Stimulated activated CD8-positive, alpha-beta memory T cell treated with anti-CD3 and anti-CD28 coated beads, Interleukin-4, amount 100 ng/mL, for 4 hours (primary cell): ENCODE results near the gene MAOB.

ENCODE experiments used
- DNase-seq, 2 donors: peaks; one replicate each; pipeline ENCODE4 v3.0.0-alpha.2; 2020; ENCODE audit warnings: low read depth in 2 of 2, low spot score in 1 of 2

The MAOB gene

DNA sequence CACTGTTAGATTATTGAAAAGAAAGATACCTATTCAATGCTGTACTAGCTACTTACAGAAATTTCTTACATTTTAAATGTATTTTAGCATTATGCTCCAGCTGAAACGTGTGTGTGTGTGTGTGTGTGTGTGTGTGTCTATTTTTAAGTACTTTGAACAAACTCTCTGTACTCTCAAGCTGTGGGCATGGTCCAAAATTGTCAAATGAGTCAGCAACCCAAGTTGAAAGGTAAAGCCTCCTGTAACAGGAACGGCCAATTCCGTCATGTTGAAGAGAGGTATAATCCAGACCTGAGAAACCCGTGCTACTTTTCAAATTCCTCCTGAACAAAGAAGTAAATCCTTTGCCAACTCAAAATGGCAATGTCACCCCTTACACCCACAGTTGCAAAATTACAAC, 20.5 kb downstream of the MAOB start:
- DNase-seq = no peak

DNA sequence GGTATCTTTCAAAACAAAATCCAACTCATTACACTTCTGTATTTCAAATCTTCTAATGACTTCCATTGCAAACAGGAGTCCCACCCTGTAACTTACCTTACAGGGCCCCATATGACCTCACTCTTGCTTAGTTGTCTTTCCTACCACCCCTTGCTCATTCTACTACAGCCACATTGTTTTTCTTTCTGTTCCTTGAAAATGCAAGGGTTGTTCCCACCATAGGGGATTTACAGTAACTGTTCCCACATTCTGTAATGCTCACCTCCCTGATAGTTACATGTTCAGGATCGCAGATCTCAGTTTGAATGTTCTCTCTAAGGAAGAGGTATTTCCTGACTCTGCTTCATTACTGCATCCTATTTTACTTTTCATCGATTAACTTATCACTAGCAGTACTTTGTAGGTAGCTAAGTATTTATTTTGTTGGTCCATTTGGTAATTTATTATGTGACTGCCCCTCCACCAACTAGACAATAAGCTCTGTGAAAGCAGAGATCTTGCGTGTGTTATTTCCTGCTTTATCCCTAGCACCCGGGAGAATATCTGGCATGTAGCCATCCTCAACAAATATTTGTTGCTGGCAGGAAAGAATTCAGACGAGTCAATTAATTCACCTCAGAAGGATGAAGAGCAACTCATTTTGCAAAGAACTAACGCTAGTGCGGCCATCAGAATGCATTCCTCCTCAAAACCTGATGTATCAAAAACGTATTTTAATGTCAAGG, 21.4 kb downstream of the MAOB start:
- DNase-seq = no peak

DNA sequence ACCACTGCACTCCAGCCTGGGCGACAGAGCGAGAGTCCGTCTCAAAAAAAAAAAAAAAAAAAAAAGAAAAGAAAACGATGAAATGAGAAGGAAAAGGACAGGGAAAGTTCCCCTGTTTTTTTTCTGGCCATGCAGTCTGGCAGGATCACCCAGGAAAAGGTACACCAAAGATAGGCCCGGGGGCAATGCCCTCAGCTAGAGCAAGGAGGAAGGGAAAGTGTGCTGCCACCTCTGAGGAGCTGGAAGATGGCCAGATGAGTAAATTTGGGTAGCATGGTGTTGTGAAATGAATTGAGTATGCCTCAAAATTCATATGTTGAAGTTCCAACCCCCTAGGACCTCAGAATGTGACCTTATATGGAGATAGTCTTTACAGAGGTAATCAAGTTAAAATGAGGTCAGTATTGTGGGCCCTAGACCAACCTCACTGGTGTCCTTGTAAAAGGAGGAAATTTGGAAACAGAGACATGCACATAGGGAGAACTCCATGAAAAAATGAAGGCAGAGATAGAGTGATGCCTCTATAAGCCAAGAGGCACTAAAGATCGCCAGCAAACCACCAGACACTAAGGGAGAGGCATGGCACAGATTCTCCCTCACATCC, 28.9 kb downstream of the MAOB start:
- no peak for DNase-seq

DNA sequence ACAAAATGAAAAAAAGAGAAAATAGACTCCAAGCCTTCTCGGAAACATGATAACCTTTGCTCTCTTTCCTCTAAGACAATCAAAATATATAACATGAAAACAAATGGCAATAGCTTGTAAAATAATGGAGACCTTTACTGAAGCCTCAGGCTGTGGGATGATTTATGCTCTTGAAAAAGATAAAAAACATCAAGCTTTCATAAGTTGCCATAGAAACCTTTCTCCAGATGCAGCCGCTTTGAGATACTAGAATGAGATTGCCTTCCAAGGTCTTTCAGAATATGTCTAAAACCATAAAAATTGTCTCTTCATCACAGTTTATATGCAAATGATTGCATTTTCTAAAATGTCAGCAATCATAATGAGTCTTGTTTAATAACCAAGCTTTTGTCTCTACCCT, 31.6 kb downstream of the MAOB start:
- DNase-seq = no peak

DNA sequence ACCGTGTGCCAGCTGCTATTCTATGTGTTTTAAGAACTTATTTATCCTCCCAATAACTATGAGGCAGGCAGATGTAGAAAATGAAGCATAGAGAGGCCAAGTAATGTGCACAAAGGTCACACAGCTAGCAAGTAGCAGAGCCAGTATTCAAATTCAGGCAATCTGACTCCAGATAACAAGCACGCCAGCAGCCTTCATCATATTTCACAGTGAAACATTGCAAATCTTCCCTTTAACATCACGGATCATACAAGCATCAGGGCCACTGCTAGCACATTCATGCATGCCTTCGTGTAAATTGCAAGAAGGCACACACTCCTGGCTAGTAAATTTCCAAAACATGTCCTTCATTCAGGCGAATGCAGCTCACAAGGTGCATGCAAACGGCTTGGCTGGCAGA, 33.1 kb downstream of the MAOB start:
- no peak for DNase-seq

DNA sequence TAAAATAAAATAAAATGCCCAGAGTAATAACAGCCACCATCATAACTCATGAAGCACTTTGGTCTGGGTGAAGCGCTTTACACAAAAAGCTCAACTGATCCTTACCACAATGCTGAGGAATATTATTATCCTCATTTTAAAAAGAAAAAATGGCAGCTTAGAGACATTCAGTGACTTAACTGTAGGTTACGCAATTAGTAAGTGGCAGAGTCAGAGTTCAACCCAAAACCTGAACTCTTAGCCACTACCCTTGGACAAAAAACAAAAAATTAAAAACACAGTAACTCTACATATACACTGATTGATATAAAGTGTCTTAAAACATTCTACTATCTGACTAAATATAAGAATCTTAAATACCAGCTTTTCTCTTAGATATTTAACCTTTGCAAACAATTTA, 34.9 kb downstream of the MAOB start:
- no peak for DNase-seq

DNA sequence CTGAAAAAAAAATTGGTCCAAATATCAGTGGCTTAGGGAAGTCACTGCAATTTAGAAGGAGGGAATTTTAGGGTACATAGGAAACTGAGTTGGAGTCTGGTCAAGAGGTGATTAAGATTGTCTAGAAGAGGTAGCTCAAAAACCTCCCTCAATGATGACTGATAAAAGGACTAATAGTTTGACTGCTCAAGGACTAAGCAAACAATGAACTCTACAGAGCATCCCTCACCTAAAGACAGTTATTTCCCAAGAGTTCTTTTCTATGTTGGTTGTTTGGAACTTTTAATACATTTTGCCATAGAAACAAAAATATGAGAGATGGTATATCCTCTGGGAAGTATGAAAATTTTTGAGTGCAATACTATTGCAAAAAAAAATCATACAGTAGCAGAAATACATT, 35.7 kb downstream of the MAOB start:
- no peak for DNase-seq

DNA sequence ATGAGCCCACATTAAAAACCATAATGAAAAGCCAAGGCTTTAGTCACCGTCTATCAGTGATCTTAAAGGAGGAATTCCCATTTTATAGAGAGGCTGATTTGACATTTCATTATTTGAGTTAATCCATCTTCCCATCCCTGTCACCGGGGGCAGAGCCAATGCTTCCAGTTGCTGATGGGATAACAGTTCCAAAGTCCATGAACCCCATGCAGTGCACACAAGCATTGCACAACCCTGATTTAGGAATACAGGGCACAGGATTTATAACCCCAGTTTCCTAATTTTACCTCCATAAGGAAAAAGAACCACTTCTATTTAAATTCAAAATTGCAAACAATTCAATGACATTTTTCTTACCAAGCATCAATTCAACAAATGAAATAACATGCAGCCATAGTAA, 36.5 kb downstream of the MAOB start:
- DNase-seq = no peak

DNA sequence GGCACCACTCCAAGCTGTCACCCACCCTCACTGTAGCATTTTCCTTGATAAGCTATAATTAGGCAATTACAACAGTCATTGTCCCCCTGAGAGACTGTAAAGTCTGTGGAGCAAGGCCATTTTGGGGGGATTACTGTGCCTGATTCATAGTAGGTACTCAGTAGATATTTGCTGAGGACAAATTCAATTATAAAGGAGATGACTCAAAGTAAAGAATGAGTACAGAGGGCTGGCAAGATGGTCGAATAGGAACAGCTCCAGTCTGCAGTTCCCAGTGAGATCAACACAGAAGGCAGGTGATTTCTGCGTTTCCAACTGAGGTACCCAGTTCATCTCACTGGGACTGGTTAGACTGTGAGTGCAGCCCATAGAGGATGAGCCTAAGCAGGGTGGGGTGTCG, 42.0 kb downstream of the MAOB start:
- no peak for DNase-seq

DNA sequence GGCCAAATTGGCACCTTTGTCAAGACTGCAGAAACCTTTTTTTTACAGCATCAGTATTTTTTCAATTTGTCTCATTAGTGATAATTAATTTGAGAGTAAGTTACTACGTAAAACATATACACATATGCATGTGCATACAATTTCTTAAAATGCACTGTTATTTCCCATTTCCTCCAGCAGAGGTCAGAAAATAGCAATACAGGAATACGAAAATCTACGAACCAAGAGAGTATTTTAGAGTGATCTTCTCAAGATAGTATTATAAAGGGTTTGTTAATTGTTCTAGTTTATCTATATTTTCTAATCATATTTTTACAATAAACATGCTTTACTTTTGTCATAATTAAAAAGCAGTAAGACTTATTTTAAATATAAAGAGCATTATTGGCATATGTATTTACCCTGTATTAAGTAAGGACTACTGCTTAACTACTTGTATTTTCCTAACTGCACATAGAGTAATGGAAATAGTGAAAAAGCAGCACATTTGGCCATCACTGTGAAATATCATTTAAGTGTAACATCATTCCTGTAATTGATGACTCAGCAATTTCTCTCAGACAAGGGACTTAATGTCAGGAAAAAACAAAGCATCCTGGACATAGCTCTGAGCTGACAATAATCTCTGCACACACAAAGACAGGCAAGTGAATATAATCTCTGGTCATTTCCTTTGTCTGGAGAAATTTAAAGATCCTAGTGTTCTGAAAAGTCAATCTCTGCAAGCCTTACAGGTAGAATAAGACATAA, 45.6 kb downstream of the MAOB start:
- no peak for DNase-seq

DNA sequence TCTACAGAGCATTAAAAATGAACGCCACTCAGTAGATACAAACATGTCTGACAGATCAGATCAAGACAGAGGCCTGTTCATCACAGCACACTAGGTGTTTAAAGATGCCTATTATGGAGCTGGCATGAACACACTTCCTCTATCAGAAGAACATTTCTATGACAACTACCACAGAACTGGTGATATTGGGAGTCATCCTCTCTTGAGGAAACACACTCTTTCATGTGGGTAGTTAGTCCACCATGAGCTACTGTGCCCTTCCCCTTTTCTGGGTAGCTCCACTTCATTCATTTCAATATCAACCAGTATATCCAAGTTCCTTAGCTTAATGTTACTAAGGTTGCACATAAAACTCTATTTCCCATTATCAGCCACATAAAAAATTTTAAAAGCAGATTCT, 46.7 kb downstream of the MAOB start:
- DNase-seq = no peak

DNA sequence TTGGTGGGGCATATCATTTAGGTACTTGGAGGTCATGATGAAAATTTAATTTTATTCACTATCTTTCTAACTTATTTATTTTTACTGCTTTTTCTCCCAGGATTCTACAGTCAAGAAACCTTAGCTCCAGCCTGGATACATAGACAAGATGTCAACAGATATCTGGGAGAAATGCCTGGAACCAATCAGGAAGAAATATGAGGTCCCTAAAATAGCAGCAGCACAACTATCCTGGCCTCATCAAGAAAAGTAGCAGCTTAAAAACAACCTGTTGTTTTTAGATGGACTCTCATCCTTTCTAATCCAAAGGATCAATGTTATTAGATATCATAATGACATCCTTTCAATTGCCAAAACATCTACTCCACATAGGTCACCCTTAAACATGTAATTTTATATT, 54.5 kb downstream of the MAOB start:
- no peak for DNase-seq

DNA sequence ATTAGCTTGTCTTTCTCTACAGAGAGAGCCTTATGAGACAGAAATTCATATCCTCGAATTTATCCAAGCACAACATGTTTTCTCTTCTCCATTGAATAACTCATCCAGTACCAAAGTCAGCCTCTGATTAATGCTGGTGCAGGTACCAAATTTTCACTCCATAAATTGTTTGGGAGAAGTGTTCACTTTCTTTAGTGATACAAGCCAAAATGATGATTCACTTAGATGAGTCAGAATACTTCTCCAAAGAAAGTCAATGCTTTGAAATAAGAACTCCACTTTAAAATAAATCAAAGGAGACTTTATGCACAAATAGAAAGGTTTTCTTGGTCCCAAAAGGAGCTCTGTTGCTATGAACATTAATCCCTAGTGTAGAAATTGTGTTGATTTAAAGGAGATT, 60.2 kb downstream of the MAOB start:
- no peak for DNase-seq

DNA sequence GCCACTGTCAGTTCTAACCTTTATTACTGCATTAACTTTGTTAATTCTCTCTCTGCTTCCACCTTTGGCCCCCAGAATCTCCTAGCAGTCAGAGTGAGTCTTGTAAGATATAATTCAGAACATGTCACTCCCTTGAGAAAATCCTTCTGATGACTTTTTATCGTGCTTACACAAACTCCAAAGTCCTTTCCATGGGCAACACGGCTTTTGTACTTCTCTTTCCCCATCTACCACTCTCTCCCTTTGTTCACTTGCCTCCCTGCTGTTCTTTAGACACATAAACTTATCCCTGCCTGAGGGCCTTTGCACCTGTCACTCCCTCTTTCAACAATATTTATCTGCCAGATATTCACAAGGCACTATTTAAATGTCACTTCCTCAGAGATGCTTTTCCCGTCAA, 64.8 kb downstream of the MAOB start:
- DNase-seq = no peak

DNA sequence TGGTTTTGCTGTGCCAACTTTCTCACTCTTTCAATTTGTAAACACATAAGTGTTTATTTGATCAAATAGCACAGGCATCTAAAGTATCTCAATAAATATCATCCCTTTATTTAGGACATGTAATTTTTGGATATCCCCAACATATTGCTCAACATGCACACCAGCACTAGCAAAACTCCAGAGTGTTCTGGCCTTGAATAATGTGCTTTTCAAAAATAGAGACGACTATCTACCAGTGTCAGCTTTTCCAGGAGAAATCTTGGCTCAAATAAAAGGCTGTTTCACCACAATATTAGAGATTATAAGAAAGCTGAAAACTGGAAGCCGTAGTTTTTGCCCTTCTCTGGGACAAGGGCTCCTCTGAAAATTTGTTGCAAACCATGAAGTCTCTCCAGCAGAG, 67.0 kb downstream of the MAOB start:
- no peak for DNase-seq

DNA sequence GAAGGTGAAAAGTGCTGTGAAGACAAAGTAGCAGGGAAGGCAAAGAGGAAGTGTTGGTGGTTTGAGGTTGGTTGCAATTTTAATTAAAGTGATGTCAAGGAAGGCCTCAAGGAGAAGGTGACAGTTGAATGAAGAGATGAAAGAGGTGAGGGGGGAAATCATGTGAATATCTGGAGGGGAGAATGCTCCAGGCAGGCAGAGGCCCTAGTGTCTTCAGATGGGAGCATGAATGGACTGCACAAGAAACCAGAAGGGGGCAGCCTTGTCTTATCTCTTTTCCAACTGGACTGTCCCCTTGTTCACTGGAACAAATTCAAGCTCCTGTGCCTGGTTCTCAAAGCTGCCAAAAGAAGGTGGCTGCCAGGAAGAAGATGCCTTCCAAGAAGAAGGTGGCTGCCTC, 68.4 kb downstream of the MAOB start:
- no peak for DNase-seq

DNA sequence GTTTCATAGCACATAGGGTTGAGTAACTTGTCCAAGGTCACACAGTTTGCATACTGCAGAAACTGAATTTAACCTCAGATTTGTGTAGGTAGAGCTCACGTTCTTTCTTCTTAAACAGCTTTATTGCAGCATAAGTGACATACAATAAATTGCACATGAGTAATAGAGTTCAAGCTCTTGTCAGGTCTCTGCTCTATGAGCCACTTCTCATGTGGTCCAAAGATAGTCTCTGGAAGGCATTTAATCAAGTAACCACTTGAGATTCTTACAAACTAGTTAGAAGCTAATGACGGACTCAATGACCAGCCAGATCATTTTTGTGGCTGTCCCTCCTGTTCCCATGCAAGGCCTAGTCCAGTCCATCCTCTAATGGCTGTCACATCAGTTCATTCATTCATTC, 68.9 kb downstream of the MAOB start:
- DNase-seq = no peak

DNA sequence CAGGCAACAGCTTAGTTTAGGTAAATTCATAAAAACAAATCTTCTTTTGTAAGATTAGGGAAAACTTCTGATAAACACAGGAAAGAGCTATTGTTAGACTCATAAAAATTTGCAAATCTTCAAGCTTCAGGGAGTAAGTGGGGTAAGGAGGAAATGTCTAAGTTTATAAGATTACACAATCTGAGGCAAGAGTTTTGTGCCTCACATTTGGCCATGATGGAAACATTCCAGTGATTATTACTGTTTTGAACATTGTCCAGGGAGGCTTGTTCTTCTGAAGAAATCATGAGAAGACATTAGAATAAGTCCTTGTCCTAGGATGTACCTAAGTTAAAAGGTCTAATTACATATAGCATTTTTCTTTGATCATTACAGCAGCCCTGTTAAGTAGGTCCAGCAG, 72.8 kb downstream of the MAOB start:
- DNase-seq = no peak

DNA sequence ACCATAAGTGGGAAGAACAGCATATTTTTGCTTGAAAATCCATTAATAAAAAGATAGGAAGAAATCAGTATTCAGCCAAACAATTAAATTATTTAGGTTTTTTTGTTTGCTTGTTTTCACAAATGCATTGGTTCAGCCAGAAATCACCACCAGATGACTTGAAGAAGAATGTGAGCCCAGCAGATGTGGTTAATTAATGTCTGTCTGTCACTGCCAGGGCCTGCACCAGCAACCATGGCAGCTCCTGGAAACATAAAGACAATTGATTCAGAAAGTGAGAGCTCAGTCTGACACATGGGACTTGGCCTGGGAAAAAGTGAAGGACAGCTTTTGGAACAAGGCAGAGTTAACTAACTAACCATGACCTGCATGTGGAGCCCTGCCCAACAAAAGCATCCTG, 74.0 kb downstream of the MAOB start:
- no peak for DNase-seq

DNA sequence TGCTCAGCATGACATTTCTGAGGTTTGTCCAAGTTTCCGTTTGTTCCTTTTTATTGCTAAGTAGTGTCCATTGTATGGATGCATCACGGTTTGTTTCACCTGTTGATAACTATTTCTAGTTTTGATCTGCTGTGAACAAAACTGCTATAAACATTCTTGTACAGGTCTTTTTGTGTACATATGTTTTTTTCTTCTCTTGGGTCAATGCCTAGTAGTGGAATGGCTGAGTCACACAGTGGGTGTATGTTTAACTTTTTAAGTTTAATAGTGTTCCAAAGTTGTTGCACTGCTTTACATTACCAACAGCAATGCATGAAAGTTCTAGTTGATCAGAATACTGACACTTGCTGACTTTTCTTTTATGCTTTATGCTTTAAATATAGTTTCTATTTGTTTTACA, 76.7 kb downstream of the MAOB start:
- no peak for DNase-seq

DNA sequence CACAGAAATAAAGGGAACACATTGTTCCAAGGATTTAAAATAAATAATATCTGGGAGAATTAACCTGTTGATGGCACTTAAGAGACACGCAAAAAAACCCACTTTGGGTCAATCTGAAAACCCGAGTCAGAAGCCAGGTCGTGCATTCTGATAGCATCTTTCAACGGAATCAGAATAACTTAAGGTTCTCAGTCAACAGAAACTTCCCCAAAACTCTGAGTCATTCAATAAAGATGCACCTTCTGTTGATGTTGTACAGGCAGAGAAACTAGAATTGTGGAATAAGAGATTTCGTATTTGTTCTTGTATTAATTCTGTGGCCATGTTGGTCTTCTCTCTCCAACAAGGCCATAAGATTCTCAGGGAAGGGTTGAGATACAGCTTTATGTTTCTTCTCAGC, 78.2 kb downstream of the MAOB start:
- DNase-seq = no peak

DNA sequence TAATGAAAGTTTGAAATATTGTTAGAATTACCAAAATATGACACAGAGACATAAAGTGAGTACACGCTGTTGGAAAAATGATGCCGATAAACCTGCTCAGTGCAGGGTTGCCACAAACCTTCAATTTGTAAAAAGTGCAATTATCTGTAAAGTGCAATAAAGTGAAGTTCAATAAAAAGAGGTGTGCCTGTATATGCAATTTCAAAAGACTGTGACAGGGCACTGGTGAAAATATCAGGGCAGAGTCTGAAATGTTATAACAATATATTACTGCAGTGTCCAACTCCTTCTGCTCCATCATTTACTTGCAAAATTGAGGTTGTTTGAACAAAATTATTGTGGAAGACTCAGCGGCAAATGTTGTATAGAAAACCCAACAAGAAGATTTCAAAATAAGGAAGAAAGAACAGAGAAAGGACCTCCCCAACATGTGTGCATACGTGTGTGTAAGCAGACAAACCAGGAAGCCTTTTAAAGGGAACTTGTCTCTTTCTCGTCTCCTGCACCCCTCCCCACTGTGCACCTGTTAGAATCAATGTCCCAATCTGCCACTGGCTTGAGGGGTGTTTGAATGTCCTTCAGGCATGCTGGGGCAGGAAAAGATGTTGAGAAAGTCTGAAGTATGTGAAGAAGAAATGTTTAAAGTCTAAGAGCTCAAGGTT, 96.2 kb downstream of the MAOB start:
- no peak for DNase-seq
